HCT116 (cell line): ENCODE measurements around the gene NXPH1. TPM values are rescaled to one million over a fixed set of nuclear protein-coding genes. Genes with fewer than 3 reads are reported as not detected.

Experiments
- ATAC-seq: fragments of 200-7000 bp; cut with Tn5 transposase; 2 replicates; pipeline ENCODE4 v1.9.1; 2020; ENCODE audit warnings: mild to moderate bottlenecking, moderate library complexity
- BruUV-seq: library from RNA; stranded (reverse); fragments of 400-500 nt; replicated peaks from 2 replicates; lab custom pipeline; 2021; lab: Mats Ljungman, UMichigan
- CTCF ChIA-PET: fragments of 300-600 bp; sonication (Branson Sonifier 250); formaldehyde crosslinking; loops from one replicate; lab custom pipeline; 2021; ENCODE audit warnings: antibody characterized with exemption; lab: Charles Lee
- POLR2A ChIA-PET: fragments of 300-600, 350-600 bp; sonication (Branson Sonifier 250); formaldehyde crosslinking; loops from one replicate; lab custom pipeline; 2021; ENCODE audit warnings: antibody characterized with exemption; lab: Charles Lee
- RAD21 ChIA-PET, 2 experiments: fragments of 300-600 bp; sonication (Branson Sonifier 250); formaldehyde crosslinking; loops; one replicate each; lab custom pipeline; 2023; ENCODE audit warnings: low total read pairs in 2 of 2; ENCODE audit not compliant: uncharacterized antibody in 2 of 2, unreplicated experiment in 2 of 2, low non-redundant PET in 1 of 2; lab: Charles Lee
- DNase-seq: peaks from one replicate; pipeline ENCODE4 v3.0.0-alpha.2; 2010; ENCODE audit warnings: low read depth, low spot score
- H2AFZ ChIP-seq: fragments of 200-600 bp; shearing (Covaris generic), sonication (generic); 2 replicates; pipeline ENCODE4 v1.6.1; 2017; ENCODE audit warnings: low read depth, mixed run types, mixed read lengths, antibody characterized with exemption, low read length; ENCODE audit not compliant: poor library complexity, severe bottlenecking
- H3K27ac ChIP-seq: 2 replicates; pipeline ENCODE4 v1.5.1; 2012; ENCODE audit warnings: low read depth, low read length
- H3K27me3 ChIP-seq: fragments of 200-600 bp; sonication (generic); 2 replicates; pipeline ENCODE4 v1.6.1; 2016; ENCODE audit warnings: mixed run types, low read length, mixed read lengths; ENCODE audit not compliant: insufficient read depth
- H3K36me3 ChIP-seq, 2 experiments: fragments of 200-500 bp in 1 of 2; fragments of 200-600 bp in 1 of 2; sonication (Bioruptor generic) in 1 of 2; sonication (generic) in 1 of 2; 2 replicates each; pipeline versions ENCODE4 v1.5.1 to v1.6.1; 2014 to 2016; ENCODE audit warnings: low read length in 2 of 2, inconsistent platforms in 1 of 2, mixed read lengths in 1 of 2, mixed run types in 1 of 2; ENCODE audit not compliant: insufficient read depth in 2 of 2, control insufficient read depth in 1 of 2
- H3K4me1 ChIP-seq, 2 experiments: fragments of 200-600 bp in 1 of 2; sonication (generic) in 1 of 2; 2 replicates each; pipeline versions ENCODE4 v1.5.1 to v1.6.1; 2012 to 2017; ENCODE audit warnings: low read length in 2 of 2, inconsistent platforms in 1 of 2, mild to moderate bottlenecking in 1 of 2, mixed read lengths in 1 of 2, mixed run types in 1 of 2, moderate library complexity in 1 of 2; ENCODE audit not compliant: insufficient read depth in 2 of 2, control insufficient read depth in 1 of 2
- H3K4me2 ChIP-seq: fragments of 200-600 bp; sonication (generic); 2 replicates; pipeline ENCODE4 v1.6.1; 2017; ENCODE audit warnings: mixed run types, low read length, mixed read lengths
- H3K4me3 ChIP-seq, 2 experiments: fragments of 200-600 bp in 1 of 2; sonication (generic) in 1 of 2; replicated peaks in 1 of 2; 2 replicates each; pipeline ENCODE4 v1.5.1; 2011 to 2016; ENCODE audit warnings: low read length in 2 of 2, control low read depth in 1 of 2, low read depth in 1 of 2, mild to moderate bottlenecking in 1 of 2, mixed read lengths in 1 of 2, mixed run types in 1 of 2
- H3K79me2 ChIP-seq: fragments of 200-600 bp; sonication (generic); 2 replicates; pipeline ENCODE4 v1.6.1; 2017; ENCODE audit warnings: mild to moderate bottlenecking, mixed run types, low read length, moderate library complexity, mixed read lengths; ENCODE audit not compliant: insufficient read depth
- H3K9ac ChIP-seq: fragments of 200-600 bp; sonication (generic); 2 replicates; pipeline ENCODE4 v1.6.1; 2016; ENCODE audit warnings: low read length, mixed read lengths
- H3K9me2 ChIP-seq: fragments of 200-600 bp; sonication (generic), shearing (Covaris generic); 2 replicates; pipeline ENCODE4 v1.6.1; 2017; ENCODE audit warnings: mixed run types, mild to moderate bottlenecking, moderate library complexity; ENCODE audit not compliant: insufficient read depth
- H3K9me3 ChIP-seq, 2 experiments: fragments of 200-500 bp in 1 of 2; fragments of 200-600 bp in 1 of 2; sonication (Bioruptor generic) in 1 of 2; sonication (generic) in 1 of 2; 2 replicates each; pipeline ENCODE4 v1.6.1; 2014 to 2017; ENCODE audit warnings: low read length in 2 of 2, mixed read lengths in 2 of 2, inconsistent platforms in 1 of 2, low read depth in 1 of 2, mild to moderate bottlenecking in 1 of 2, mixed run types in 1 of 2, moderate library complexity in 1 of 2; ENCODE audit not compliant: control insufficient read depth in 1 of 2, insufficient read depth in 1 of 2
- H4K20me1 ChIP-seq: fragments of 200-600 bp; sonication (generic), shearing (Covaris generic); 2 replicates; pipeline ENCODE4 v1.6.1; 2017; ENCODE audit warnings: mixed run types, mild to moderate bottlenecking, moderate library complexity; ENCODE audit not compliant: insufficient read depth
- CEBPB ChIP-seq: IDR thresholded peaks from 2 replicates; pipeline ENCODE4 v1.6.1; 2012; ENCODE audit warnings: low read depth
- CTCF ChIP-seq, 3 experiments: fragments of 200-600 bp in 1 of 3; sonication (generic) in 1 of 3; IDR thresholded peaks in 2 of 3; conservative IDR thresholded peaks in 1 of 3; 2 replicates each; pipeline ENCODE4 v1.5.1; 2012 to 2017; ENCODE audit warnings: low read depth in 2 of 3, low read length in 2 of 3, antibody characterized with exemption in 1 of 3, borderline replicate concordance in 1 of 3, control low read depth in 1 of 3, mild to moderate bottlenecking in 1 of 3, mixed read lengths in 1 of 3, mixed run types in 1 of 3, moderate library complexity in 1 of 3; ENCODE audit not compliant: insufficient read depth in 1 of 3
- ELF1 ChIP-seq: IDR thresholded peaks from 2 replicates; pipeline ENCODE4 v1.6.1; 2012; ENCODE audit warnings: low read depth, borderline replicate concordance
- FOSL1 ChIP-seq: IDR thresholded peaks from 2 replicates; pipeline ENCODE4 v1.6.1; 2012; ENCODE audit warnings: low read depth
- MAX ChIP-seq: IDR thresholded peaks from 2 replicates; pipeline ENCODE4 v1.6.1; 2012
- RAD21 ChIP-seq: IDR thresholded peaks from 2 replicates; pipeline ENCODE4 v1.6.1; 2012; ENCODE audit warnings: low read depth, mild to moderate bottlenecking
- SP1 ChIP-seq: IDR thresholded peaks from 2 replicates; pipeline ENCODE4 v1.6.1; 2012; ENCODE audit warnings: low read depth
- YY1 ChIP-seq: IDR thresholded peaks from 2 replicates; pipeline ENCODE4 v1.6.1; 2011; ENCODE audit warnings: low read length, low read depth, moderate library complexity, mild to moderate bottlenecking; ENCODE audit not compliant: insufficient replicate concordance; ENCODE audit errors: extremely low read depth
- ZBTB33 ChIP-seq: IDR thresholded peaks from 2 replicates; pipeline ENCODE4 v1.6.1; 2011; ENCODE audit warnings: mild to moderate bottlenecking, low read length, moderate library complexity; ENCODE audit not compliant: insufficient replicate concordance; ENCODE audit errors: extremely low read depth
- ZFX ChIP-seq: fragments of 450-650 bp; IDR thresholded peaks from 2 replicates; pipeline ENCODE4 v1.6.1; 2017
- ZNF274 ChIP-seq: fragments of 200-500 bp; sonication (Bioruptor generic); IDR thresholded peaks from 2 replicates; pipeline ENCODE4 v1.6.1; 2014; ENCODE audit warnings: mild to moderate bottlenecking, low read depth, low read length, inconsistent platforms
- intact Hi-C: fragments of 100-400 bp; cut with micrococcal nuclease; formaldehyde crosslinking; loops from 2 replicates; pipeline ENCODE4 v1.10.0; 2022
- total RNA-seq: library from RNA; stranded (reverse); gene quantifications from one replicate; pipeline ENCODE4 v1.2.1, GENCODE V29; 2021; ENCODE audit not compliant: unreplicated experiment

The NXPH1 gene
- total RNA-seq, 1 experiment from 2014 or later: 0.17 TPM

GRCh38 chr7:8384901-8385300 lies 48.5 kb upstream of the NXPH1 start:
- Histone ChIP-seq H2AFZ (no peak overlapping the region), H3K27ac (no peak overlapping the region), H3K9me3 (no peaks in the 10 kb centered on the region), H3K27me3 (no peaks in the 10 kb centered on the region), H3K4me1 (peaks cover 0 to 5% of the 10 kb centered on the region in 2 experiments; a peak in 1 of 4 replicates), H3K9ac (no peak overlapping the region), H3K36me3 (no peaks in the 10 kb centered on the region), H3K79me2 (no peaks in the 10 kb centered on the region), H4K20me1 (no peaks in the 10 kb centered on the region), H3K4me2 (no peak overlapping the region), H3K9me2 (no peaks in the 10 kb centered on the region), H3K4me3 (no peak overlapping the region)
- intact Hi-C loops: no loop called here
- ATAC-seq (no peak), DNase-seq (no peak)
- TF ChIP-seq YY1 (no peak), ZFX (no peak), MAX (no peak), RAD21 (no peak)
- ChIA-PET POLR2A (no interaction called here), CTCF (no interaction called here), RAD21 (no interaction called here)
- no TSS peak for BruUV-seq

GRCh38 chr7:8386926-8387550 lies 46.4 kb upstream of the NXPH1 start:
- CTCF ChIA-PET: no interaction called here
- TF ChIP-seq CEBPB: no peak
- no peak for TF ChIP-seq ZBTB33
- TF ChIP-seq CTCF (IDR thresholded peaks at IDR 0.05 in 2 of 3, conservative IDR thresholded peaks at IDR 0.05 in 1 of 3; ENCODE audit: borderline replicate concordance in 1 of 3, insufficient read depth in 1 of 3, low read depth in 2 of 3, low read length in 2 of 3): no peak
- TF ChIP-seq ZNF274: no peak
- no peak for TF ChIP-seq ZFX
- TF ChIP-seq FOSL1: no peak
- no peak for TF ChIP-seq SP1
- no peak for TF ChIP-seq ELF1
- no peaks in the 10 kb centered on the region for H3K27me3 ChIP-seq
- no peak overlapping the region for H2AFZ ChIP-seq
- H3K9me3 ChIP-seq: no peaks in the 10 kb centered on the region
- H4K20me1 ChIP-seq: no peaks in the 10 kb centered on the region
- BruUV-seq: no TSS peak
- POLR2A ChIA-PET: no interaction called here
- no peak overlapping the region for H3K9ac ChIP-seq
- H3K4me2 ChIP-seq: no peak overlapping the region
- no peaks in the 10 kb centered on the region for H3K9me2 ChIP-seq
- H3K4me3 ChIP-seq: no peak overlapping the region
- no peaks in the 10 kb centered on the region for H3K36me3 ChIP-seq
- RAD21 ChIA-PET: no interaction called here
- DNase-seq: no peak
- H3K4me1 ChIP-seq: peaks cover 0 to 10% of the 10 kb centered on the region in 2 experiments; a peak in 1 of 4 replicates
- no peak overlapping the region for H3K27ac ChIP-seq
- H3K79me2 ChIP-seq: no peaks in the 10 kb centered on the region
- intact Hi-C loops: no loop called here
- no peak for ATAC-seq
